HuH-7 (cell line): ENCODE data around the gene NKD1.

Experiments
- DNase-seq: peaks from one replicate; pipeline ENCODE4 v3.0.0; 2011; ENCODE audit warnings: low spot score

NKD1 gene

GRCh38 chr16:50537533-50538290, 10.5 kb upstream of the NKD1 start:
- DNase-seq: no peak

- DNase-seq: no peak
Observed at GRCh38 chr16:50538411-50539052, 9.7 kb upstream of the NKD1 start.

- DNase-seq: no peak
Observed at GRCh38 chr16:50539053-50539695, 9.0 kb upstream of the NKD1 start.

- DNase-seq: no peak
Observed at GRCh38 chr16:50539822-50540710, 8.1 kb upstream of the NKD1 start.

- DNase-seq: no peak
Observed at GRCh38 chr16:50540711-50541007, 7.5 kb upstream of the NKD1 start.

DNA sequence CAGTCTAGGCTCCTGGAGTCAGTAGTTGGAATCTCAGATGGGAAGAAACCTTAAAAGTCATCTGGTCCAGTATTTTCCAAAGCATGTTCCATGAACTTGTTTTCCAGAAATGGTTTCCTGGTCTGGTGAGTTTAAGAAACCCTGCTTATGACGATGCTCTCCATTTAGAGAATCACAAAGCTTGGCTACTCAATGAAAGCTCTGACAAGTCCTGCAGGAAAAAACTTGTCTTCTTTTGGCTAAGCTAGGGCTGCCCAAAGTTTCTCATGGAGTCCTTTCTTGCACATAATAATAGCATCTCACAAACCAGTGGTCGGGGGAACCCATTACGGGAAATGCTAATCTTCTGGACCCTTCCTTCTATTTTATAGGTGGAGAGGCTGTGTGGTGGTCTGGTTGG, 5.5 kb upstream of the NKD1 start:
- no peak for DNase-seq

GRCh38 chr16:50546125-50546524, 2.1 kb upstream of the NKD1 start:
- no peak for DNase-seq

- DNase-seq: peak; percentile 39
Observed at GRCh38 chr16:50547340-50548124, 664 bp upstream of the NKD1 start.

DNA sequence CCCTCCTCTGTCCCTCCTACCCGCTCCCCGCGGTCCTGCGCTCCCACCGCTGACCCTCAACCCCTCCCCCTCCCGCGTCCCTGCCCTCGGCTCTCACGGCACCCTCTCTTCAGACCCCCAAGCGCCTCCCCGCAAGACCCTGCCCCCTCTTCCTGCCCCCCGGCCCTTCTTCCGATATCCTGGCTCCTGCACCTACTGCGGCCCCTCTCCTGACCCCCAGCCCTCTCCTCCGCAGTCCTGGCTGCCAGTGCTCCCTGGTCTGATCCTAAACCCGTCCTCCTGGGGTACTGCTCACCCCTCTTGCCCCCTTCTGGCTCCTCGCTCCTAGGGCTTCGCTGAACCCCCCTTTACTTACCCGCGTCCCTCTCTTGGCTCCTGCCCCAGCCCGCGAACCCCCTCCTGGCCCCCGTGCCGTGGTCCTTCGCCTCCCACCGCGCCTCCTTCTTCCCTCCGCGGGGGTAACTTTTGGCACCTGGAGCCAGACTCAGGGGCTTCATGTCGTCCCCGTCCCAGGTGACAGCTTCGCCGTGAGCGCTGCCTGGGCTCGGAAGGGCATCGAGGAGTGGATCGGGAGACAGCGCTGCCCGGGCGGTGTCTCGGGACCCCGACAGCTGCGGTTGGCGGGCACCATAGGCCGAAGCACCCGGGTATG, 839 bp downstream of the NKD1 start:
- DNase-seq: no peak

- DNase-seq: no peak
Observed at GRCh38 chr16:50549561-50549915, 1.3 kb downstream of the NKD1 start.

- DNase-seq: no peak
Observed at GRCh38 chr16:50550035-50550434, 1.8 kb downstream of the NKD1 start.

- DNase-seq: no peak
Observed at GRCh38 chr16:50550866-50551641, 2.9 kb downstream of the NKD1 start.

GRCh38 chr16:50552476-50553101, 4.4 kb downstream of the NKD1 start:
- DNase-seq: no peak

- DNase-seq: no peak
Observed at GRCh38 chr16:50553182-50553710, 5.0 kb downstream of the NKD1 start.

DNA sequence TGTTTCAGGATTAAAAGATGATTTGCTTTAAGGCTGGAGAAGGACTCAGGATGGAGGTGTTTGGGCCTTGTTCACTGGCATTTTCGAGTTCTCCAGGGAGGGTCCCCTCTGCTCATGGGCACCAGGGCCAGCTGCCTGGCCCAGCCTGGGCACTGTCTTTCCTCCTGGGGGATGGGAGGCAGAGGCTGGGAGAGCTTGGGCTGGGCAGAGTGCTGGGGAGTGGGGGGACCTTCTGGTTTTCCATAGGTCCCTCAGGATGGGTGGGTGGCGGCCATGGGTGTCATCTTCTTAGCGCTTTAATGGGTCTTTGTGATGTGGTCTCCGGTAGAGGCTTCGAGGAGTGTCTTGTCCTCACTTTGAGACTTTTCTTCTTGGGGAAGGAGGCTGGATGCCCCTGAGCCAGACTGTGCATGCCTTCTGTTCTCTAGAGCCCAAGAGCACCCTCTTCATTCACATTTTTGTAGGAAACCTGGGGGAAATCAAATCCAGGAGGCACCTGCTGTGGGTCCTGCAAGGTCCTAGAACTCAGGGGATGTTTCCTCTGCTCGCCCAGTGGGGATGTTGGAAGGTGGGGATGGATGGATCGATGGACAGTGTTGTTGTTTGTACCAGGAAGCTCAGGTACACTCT, 5.7 kb downstream of the NKD1 start:
- no peak for DNase-seq

DNA sequence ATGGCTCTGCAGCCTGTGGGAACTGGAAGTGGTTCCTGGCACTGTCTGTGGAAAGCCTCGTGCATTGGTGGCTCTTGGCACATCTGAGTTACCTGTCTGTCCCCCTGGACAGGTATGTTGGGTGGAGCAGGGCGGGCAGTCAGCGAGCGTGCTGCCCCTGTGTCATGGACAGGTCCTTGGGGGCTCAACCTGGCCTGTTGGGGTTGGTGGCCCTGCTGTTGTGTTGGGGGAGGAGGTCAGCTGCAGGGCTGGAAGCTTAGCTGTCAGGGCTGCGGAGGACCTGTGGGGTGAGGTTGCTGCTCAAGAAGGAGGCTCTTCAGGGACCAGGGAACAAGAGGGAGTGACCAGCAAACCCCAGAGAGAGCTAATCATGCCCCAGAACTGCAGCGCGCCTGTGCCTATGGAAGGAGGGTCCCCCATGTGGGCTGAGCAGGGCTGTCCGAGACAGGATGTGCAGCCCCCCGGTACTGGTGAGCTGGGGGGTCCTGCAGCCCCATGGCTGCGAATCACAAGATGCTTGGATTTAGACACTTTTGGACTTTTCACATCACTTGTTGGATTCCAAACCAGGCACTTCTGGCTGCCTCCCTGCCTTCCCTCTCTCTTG, 7.2 kb downstream of the NKD1 start:
- no peak for DNase-seq

- DNase-seq: no peak
Observed at GRCh38 chr16:50555952-50556673, 7.9 kb downstream of the NKD1 start.

- DNase-seq: no peak
Observed at GRCh38 chr16:50557046-50557445, 8.8 kb downstream of the NKD1 start.
